ENCODE data around the gene TPST2.

The TPST2 gene

DNA sequence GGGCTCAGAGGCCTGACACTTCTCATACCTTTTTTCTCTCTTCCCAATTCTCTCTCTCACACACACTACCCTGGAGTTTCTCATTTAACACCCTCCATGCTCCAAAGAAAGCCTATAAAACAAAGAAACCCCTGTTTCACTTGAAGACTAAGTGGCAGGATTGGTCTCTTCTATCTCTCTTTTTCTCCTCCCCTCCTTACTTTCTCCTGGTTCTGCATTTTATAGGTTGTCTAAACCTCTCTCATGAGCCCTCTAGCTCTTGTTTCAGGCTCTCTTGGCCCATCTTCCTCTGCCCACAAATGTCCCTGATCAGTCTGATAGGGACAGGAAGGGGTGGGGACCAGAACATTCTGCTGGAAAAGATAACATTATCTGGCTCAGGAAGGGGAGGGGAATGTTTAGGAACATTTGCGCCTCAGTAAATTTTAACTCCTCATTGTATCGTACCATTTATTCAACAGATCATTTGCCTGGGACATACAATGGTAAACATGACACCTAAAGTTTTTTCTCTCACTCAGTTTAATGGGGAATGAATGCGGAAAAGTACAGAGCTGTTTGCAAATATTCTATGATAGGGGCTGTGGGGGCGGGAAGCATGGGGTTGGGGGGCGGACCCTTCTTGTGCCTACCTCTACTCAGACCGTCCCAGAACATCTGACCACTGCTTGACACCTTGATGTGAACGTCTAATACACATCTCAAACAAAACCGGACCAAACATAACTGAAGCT, 42.7 kb upstream of the TPST2 start:
- Histone ChIP-seq H3K9me3 (ENCODE audit: insufficient read depth, low read depth, low read length) (no peaks in the 10 kb centered on the region), H3K9ac (ENCODE audit: low read length) (no peak overlapping the region), H3K27ac (ENCODE audit: low read depth, low read length) (no peak overlapping the region), H3K79me1 (ENCODE audit: low read length) (no peaks in the 10 kb centered on the region), H2BK12ac (ENCODE audit: low read length) (no peak overlapping the region), H3K23ac (ENCODE audit: low read length) (no peak overlapping the region), H2BK120ac (ENCODE audit: insufficient read depth, low read length, poor library complexity) (no peak overlapping the region), H4K91ac (ENCODE audit: low read depth, low read length) (no peak overlapping the region), H2AFZ (ENCODE audit: insufficient read depth, low read length, poor library complexity) (no peak overlapping the region), H3K79me2 (ENCODE audit: control insufficient read depth, insufficient read depth, low read length, poor library complexity) (no peaks in the 10 kb centered on the region), H4K8ac (ENCODE audit: low read depth, low read length) (no peak overlapping the region), H2AK5ac (ENCODE audit: low read length) (no peak overlapping the region), H3K4me1 (ENCODE audit: control insufficient read depth in 1 of 2, insufficient read depth in 2 of 2, low read length in 2 of 2) (no peaks in the 10 kb centered on the region), H2BK5ac (ENCODE audit: low read depth, low read length, poor library complexity) (no peak overlapping the region), H3K18ac (ENCODE audit: low read length) (no peak overlapping the region), H3K14ac (ENCODE audit: low read length) (no peak overlapping the region), H3K4ac (ENCODE audit: low read depth, low read length) (no peak overlapping the region), H3K4me3 (ENCODE audit: low read depth, low read length) (no peak overlapping the region), H4K12ac (ENCODE audit: low read depth, low read length) (no peak overlapping the region), H3K27me3 (ENCODE audit: insufficient read depth, low read length) (no peaks in the 10 kb centered on the region), H3K36me3 (ENCODE audit: control insufficient read depth in 1 of 2, insufficient read depth in 2 of 2, low read length in 2 of 2) (no peaks in the 10 kb centered on the region), H3K4me2 (ENCODE audit: low read length) (no peak overlapping the region)
- no peak for DNase-seq
- WGBS (ENCODE audit: extremely low coverage, insufficient coverage, insufficient read length): no CpG with 5 or more reads among the region's 8 CpGs

DNA sequence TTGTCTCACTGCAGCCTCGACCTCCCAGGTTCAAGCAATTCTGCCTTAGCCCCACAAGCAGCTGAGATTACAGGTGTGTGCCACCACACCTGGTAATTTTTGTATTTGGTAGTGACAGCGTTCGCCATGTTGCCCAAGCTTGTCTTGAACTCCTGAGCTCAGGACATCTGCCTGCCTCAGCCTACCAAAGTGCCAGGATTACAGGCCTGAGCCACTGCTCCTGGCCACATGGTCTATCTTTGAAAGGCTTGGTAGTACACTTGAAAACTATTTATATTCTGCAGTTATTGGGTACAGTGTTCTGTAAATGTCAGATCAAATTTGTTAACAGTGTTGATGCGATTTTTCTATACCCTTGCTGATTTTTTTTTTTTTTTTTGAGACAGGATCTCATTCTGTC, 41.4 kb upstream of the TPST2 start:
- H2AK5ac ChIP-seq (ENCODE audit: low read length): no peak overlapping the region
- H2BK120ac ChIP-seq (ENCODE audit: insufficient read depth, low read length, poor library complexity): no peak overlapping the region
- no peaks in the 10 kb centered on the region for H3K79me2 ChIP-seq (ENCODE audit: control insufficient read depth, insufficient read depth, low read length, poor library complexity)
- no peak overlapping the region for H2BK12ac ChIP-seq (ENCODE audit: low read length)
- H3K4me2 ChIP-seq (ENCODE audit: low read length): no peak overlapping the region
- no peaks in the 10 kb centered on the region for H3K36me3 ChIP-seq (ENCODE audit: control insufficient read depth in 1 of 2, insufficient read depth in 2 of 2, low read length in 2 of 2)
- no peaks in the 10 kb centered on the region for H3K79me1 ChIP-seq (ENCODE audit: low read length)
- no peak overlapping the region for H4K8ac ChIP-seq (ENCODE audit: low read depth, low read length)
- no peak overlapping the region for H4K12ac ChIP-seq (ENCODE audit: low read depth, low read length)
- WGBS (ENCODE audit: extremely low coverage, insufficient coverage, insufficient read length): no CpG with 5 or more reads among the region's 4 CpGs
- no peaks in the 10 kb centered on the region for H3K4me1 ChIP-seq (ENCODE audit: control insufficient read depth in 1 of 2, insufficient read depth in 2 of 2, low read length in 2 of 2)
- H3K18ac ChIP-seq (ENCODE audit: low read length): no peak overlapping the region
- no peaks in the 10 kb centered on the region for H3K9me3 ChIP-seq (ENCODE audit: insufficient read depth, low read depth, low read length)
- no peak overlapping the region for H3K9ac ChIP-seq (ENCODE audit: low read length)
- no peak overlapping the region for H3K4ac ChIP-seq (ENCODE audit: low read depth, low read length)
- no peak overlapping the region for H2BK5ac ChIP-seq (ENCODE audit: low read depth, low read length, poor library complexity)
- H3K14ac ChIP-seq (ENCODE audit: low read length): no peak overlapping the region
- H4K91ac ChIP-seq (ENCODE audit: low read depth, low read length): no peak overlapping the region
- no peak overlapping the region for H2AFZ ChIP-seq (ENCODE audit: insufficient read depth, low read length, poor library complexity)
- no peaks in the 10 kb centered on the region for H3K27me3 ChIP-seq (ENCODE audit: insufficient read depth, low read length)
- H3K27ac ChIP-seq (ENCODE audit: low read depth, low read length): no peak overlapping the region
- no peak overlapping the region for H3K4me3 ChIP-seq (ENCODE audit: low read depth, low read length)
- no peak overlapping the region for H3K23ac ChIP-seq (ENCODE audit: low read length)
- no peak for DNase-seq

DNA sequence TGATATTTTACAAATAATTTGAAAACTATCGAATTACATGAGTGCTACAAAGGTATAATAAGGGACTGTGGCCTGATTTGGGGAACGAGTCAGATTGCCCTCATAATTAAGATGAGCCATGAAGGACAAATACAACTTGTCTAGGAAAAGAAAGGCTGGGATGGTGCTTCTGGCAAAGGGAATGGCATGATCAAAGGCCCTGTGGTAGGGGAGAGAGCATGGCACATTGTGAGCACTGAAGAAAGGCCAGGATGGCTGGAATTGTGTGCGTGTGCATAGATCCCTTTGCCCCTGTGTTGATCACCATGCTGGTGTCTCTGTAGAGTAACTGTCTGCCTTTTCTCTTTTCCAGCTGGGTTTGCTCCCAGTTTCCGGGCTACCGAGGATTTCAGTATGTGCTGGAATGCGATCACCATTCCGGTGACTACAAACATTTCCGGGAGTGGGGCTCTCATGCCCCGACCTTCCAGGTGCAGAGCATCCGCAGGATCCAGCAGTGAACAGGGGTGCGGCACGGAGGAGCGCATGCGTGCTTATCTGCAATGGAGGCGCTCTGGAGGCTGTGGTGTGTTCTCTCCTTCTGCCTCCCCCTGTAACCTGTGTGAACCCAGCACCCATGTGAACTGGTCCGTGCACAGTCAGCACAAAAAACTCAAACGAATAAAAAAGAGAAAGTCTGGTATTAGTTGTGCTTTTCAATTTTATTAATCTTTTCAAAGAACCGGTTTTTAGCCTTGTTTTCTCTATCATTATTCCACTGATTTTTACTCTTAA, 40.2 kb upstream of the TPST2 start:
- H2AFZ ChIP-seq (ENCODE audit: insufficient read depth, low read length, poor library complexity): no peak overlapping the region
- no peak overlapping the region for H3K4ac ChIP-seq (ENCODE audit: low read depth, low read length)
- H3K4me1 ChIP-seq (ENCODE audit: control insufficient read depth in 1 of 2, insufficient read depth in 2 of 2, low read length in 2 of 2): no peaks in the 10 kb centered on the region
- no peak overlapping the region for H2AK5ac ChIP-seq (ENCODE audit: low read length)
- H3K4me2 ChIP-seq (ENCODE audit: low read length): no peak overlapping the region
- WGBS (ENCODE audit: extremely low coverage, insufficient coverage, insufficient read length): no CpG with 5 or more reads among the region's 18 CpGs
- no peaks in the 10 kb centered on the region for H3K79me1 ChIP-seq (ENCODE audit: low read length)
- H3K14ac ChIP-seq (ENCODE audit: low read length): no peak overlapping the region
- H2BK5ac ChIP-seq (ENCODE audit: low read depth, low read length, poor library complexity): no peak overlapping the region
- no peak overlapping the region for H3K18ac ChIP-seq (ENCODE audit: low read length)
- H3K79me2 ChIP-seq (ENCODE audit: control insufficient read depth, insufficient read depth, low read length, poor library complexity): no peaks in the 10 kb centered on the region
- H3K27me3 ChIP-seq (ENCODE audit: insufficient read depth, low read length): no peaks in the 10 kb centered on the region
- no peak overlapping the region for H2BK120ac ChIP-seq (ENCODE audit: insufficient read depth, low read length, poor library complexity)
- H3K4me3 ChIP-seq (ENCODE audit: low read depth, low read length): no peak overlapping the region
- H4K91ac ChIP-seq (ENCODE audit: low read depth, low read length): no peak overlapping the region
- no peaks in the 10 kb centered on the region for H3K36me3 ChIP-seq (ENCODE audit: control insufficient read depth in 1 of 2, insufficient read depth in 2 of 2, low read length in 2 of 2)
- no peak overlapping the region for H3K23ac ChIP-seq (ENCODE audit: low read length)
- H3K27ac ChIP-seq (ENCODE audit: low read depth, low read length): no peak overlapping the region
- H4K8ac ChIP-seq (ENCODE audit: low read depth, low read length): no peak overlapping the region
- H4K12ac ChIP-seq (ENCODE audit: low read depth, low read length): no peak overlapping the region
- H2BK12ac ChIP-seq (ENCODE audit: low read length): no peak overlapping the region
- peaks cover under 1% of the 10 kb centered on the region for H3K9me3 ChIP-seq (ENCODE audit: insufficient read depth, low read depth, low read length)
- H3K9ac ChIP-seq (ENCODE audit: low read length): no peak overlapping the region
- DNase-seq: no peak

DNA sequence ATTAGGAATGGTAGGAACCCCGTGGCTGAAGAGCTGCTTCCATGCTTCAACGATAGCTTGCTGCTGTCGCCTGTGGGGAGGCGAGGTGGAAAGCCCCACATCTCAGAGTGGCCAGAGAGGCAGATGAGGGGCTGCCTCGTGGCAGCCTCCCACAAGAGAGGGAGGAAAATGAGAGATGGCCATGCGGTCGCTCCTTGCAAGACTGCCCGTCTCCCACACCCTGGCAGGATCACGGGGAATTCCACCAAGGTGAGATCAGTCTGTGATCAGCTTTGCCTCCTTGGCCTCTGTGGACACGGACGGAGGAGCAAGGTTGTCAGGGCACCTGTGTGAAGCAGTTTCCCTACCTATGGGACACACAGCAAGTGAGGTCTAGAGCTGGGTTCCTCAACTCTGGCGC, 34.9 kb upstream of the TPST2 start:
- Histone ChIP-seq H2BK12ac (ENCODE audit: low read length) (no peak overlapping the region), H3K14ac (ENCODE audit: low read length) (no peak overlapping the region), H2AK5ac (ENCODE audit: low read length) (no peak overlapping the region), H4K91ac (ENCODE audit: low read depth, low read length) (no peak overlapping the region), H3K9ac (ENCODE audit: low read length) (no peak overlapping the region), H3K4me2 (ENCODE audit: low read length) (no peak overlapping the region), H3K79me1 (ENCODE audit: low read length) (no peaks in the 10 kb centered on the region), H3K18ac (ENCODE audit: low read length) (no peak overlapping the region), H4K12ac (ENCODE audit: low read depth, low read length) (no peak overlapping the region), H3K4ac (ENCODE audit: low read depth, low read length) (no peak overlapping the region), H3K23ac (ENCODE audit: low read length) (no peak overlapping the region), H3K9me3 (ENCODE audit: insufficient read depth, low read depth, low read length) (peaks cover 4% of the 10 kb centered on the region), H3K27ac (ENCODE audit: low read depth, low read length) (no peak overlapping the region), H2BK120ac (ENCODE audit: insufficient read depth, low read length, poor library complexity) (no peak overlapping the region), H3K4me3 (ENCODE audit: low read depth, low read length) (no peak overlapping the region), H3K36me3 (ENCODE audit: control insufficient read depth in 1 of 2, insufficient read depth in 2 of 2, low read length in 2 of 2) (no peaks in the 10 kb centered on the region), H2BK5ac (ENCODE audit: low read depth, low read length, poor library complexity) (no peak overlapping the region), H4K8ac (ENCODE audit: low read depth, low read length) (no peak overlapping the region), H3K27me3 (ENCODE audit: insufficient read depth, low read length) (no peaks in the 10 kb centered on the region), H3K4me1 (ENCODE audit: control insufficient read depth in 1 of 2, insufficient read depth in 2 of 2, low read length in 2 of 2) (no peaks in the 10 kb centered on the region), H2AFZ (ENCODE audit: insufficient read depth, low read length, poor library complexity) (no peak overlapping the region), H3K79me2 (ENCODE audit: control insufficient read depth, insufficient read depth, low read length, poor library complexity) (no peaks in the 10 kb centered on the region)
- no CpG with 5 or more reads among the region's 12 CpGs for WGBS (ENCODE audit: extremely low coverage, insufficient coverage, insufficient read length)
- DNase-seq: no peak

All from trophoblast cell (in vitro differentiated cells and primary cell).